Transverse colon (tissue), 4 donors: Measurements from ENCODE around the gene MYO1B. TPM values are rescaled to one million over a fixed set of nuclear protein-coding genes. Genes with fewer than 3 reads are reported as not detected.

ENCODE experiments used
- DNase-seq: peaks from one replicate; pipeline ENCODE4 v3.0.0-alpha.2; 2019
- H3K27ac ChIP-seq, 4 donors: fragments of 200-600 bp; sonication (generic); 2 replicates each; pipeline ENCODE4 v1.5.1; 2016 to 2018; ENCODE audit warnings: inconsistent platforms in 4 of 4
- H3K27me3 ChIP-seq: fragments of 200-600 bp; sonication (generic); 2 replicates; pipeline ENCODE4 v1.5.1; 2017; ENCODE audit warnings: inconsistent platforms
- H3K36me3 ChIP-seq, 4 donors: fragments of 200-600 bp; sonication (generic); 2 replicates each; pipeline ENCODE4 v1.5.1; 2017 to 2019; ENCODE audit warnings: inconsistent platforms in 4 of 4
- H3K4me1 ChIP-seq, 4 donors: fragments of 200-600 bp; sonication (generic); 2 replicates each; pipeline ENCODE4 v1.5.1; 2017 to 2020; ENCODE audit warnings: inconsistent platforms in 4 of 4
- H3K4me3 ChIP-seq, 4 donors: fragments of 200-600 bp; sonication (generic); 1 replicate in 1 of 4; 2 replicates in 3 of 4; pipeline versions ENCODE4 v1.5.1 to v1.6.1; 2017 to 2019; ENCODE audit warnings: inconsistent platforms in 4 of 4
- H3K9me3 ChIP-seq, 2 donors: fragments of 200-600 bp; sonication (generic); 2 replicates each; pipeline ENCODE4 v1.5.1; 2017 to 2019; ENCODE audit warnings: inconsistent platforms in 2 of 2
- EP300 ChIP-seq: sonication (generic); formaldehyde crosslinking; IDR thresholded peaks from one replicate; pipeline ENCODE4 v1.6.1; 2017; ENCODE audit warnings: antibody characterized with exemption, low read depth
- POLR2A ChIP-seq: fragments of 450-650 bp; IDR thresholded peaks from one replicate; pipeline ENCODE4 v1.6.1; 2016; ENCODE audit warnings: antibody characterized with exemption, mild to moderate bottlenecking, moderate library complexity
- POLR2AphosphoS5 ChIP-seq, 3 donors: sonication (generic); formaldehyde crosslinking; IDR thresholded peaks; one replicate each; pipeline ENCODE4 v1.6.1; 2016; ENCODE audit warnings: antibody characterized with exemption in 3 of 3
- WGBS, 2 donors: methylation state at CpG; one replicate each; pipeline ENCODE4 v1.1.5; 2018; ENCODE audit warnings: low coverage in 1 of 2; 5-methylcytosine and 5-hydroxymethylcytosine counted together
- in situ Hi-C, 4 donors: fragments of 200-750 bp; cut with MboI; loops; one replicate each; pipeline versions ENCODE4 v1.15.0 to v1.15.1; 2017; ENCODE audit warnings: low sequenced_read_pairs in 3 of 4, low pct_ligation_motif_present in 1 of 4, low pct_unique_long_range_greater_than_20kb in 1 of 4
- intact Hi-C: fragments of 100-400 bp; cut with DNase I; formaldehyde crosslinking; loops from one replicate; pipeline ENCODE4 v1.15.1; 2023; ENCODE audit warnings: low total_unique reads
- total RNA-seq, 4 donors: library from RNA; depleted of rRNA; stranded (reverse); fragments of >200 nt; gene quantifications; one replicate each; pipeline ENCODE4 v1.1.0, GENCODE V29; 2016
- TF ChIP-seq, protein P1 (sequence below), 5 experiments: fragments of 200-600 bp in 3 of 5; fragments of 450-650 bp in 2 of 5; sonication (generic) in 3 of 5; IDR thresholded peaks; 1 replicate in 2 of 5; 2 replicates in 3 of 5; pipeline ENCODE4 v1.5.1; 2016 to 2017; ENCODE audit warnings: antibody characterized with exemption in 5 of 5, inconsistent platforms in 3 of 5, mild to moderate bottlenecking in 2 of 5, moderate library complexity in 1 of 5

MYO1B gene
- total RNA-seq, 4 donors from 2014 or later, result 17.9 to 37.0 (median 35.0) TPM

DNA sequence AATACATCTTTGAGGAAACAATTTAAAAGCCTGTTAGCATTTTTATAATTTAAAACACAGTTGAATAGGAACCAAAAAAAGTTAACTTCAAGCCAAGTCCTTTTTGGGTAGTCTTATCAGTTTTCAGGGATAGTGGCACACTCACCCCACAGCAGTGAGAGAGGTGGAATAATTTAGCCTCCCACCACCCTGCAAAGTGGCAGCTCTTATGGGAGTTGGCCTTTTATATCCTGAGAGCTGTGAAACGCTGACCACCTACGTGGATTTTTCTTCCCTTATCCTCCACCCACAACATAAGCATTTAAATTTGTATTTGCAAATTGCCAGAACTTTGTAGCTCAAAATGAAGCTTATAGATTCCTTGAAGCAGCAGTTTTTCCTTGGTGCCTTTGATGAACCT is 167.1 kb downstream of the MYO1B start:
- in situ Hi-C loops, result no loop called here
- peaks cover 0 to 12% (median 3%) of the 10 kb centered on the region in 4 donors for H3K36me3 ChIP-seq
- DNase-seq, result no peak
- H3K9me3 ChIP-seq, result no peaks in the 10 kb centered on the region
- TF ChIP-seq POLR2AphosphoS5 (IDR thresholded peaks at IDR 0.05), result no peak
- TF ChIP-seq, protein P1, sequence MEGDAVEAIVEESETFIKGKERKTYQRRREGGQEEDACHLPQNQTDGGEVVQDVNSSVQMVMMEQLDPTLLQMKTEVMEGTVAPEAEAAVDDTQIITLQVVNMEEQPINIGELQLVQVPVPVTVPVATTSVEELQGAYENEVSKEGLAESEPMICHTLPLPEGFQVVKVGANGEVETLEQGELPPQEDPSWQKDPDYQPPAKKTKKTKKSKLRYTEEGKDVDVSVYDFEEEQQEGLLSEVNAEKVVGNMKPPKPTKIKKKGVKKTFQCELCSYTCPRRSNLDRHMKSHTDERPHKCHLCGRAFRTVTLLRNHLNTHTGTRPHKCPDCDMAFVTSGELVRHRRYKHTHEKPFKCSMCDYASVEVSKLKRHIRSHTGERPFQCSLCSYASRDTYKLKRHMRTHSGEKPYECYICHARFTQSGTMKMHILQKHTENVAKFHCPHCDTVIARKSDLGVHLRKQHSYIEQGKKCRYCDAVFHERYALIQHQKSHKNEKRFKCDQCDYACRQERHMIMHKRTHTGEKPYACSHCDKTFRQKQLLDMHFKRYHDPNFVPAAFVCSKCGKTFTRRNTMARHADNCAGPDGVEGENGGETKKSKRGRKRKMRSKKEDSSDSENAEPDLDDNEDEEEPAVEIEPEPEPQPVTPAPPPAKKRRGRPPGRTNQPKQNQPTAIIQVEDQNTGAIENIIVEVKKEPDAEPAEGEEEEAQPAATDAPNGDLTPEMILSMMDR (IDR thresholded peaks at IDR 0.05), result no peak
- TF ChIP-seq EP300, result no peak
- no peak for TF ChIP-seq POLR2A
- H3K4me3 ChIP-seq, result no peak overlapping the region
- H3K27me3 ChIP-seq, result no peaks in the 10 kb centered on the region
- intact Hi-C loops, result no loop called here
- 60% methylated on average over 2 of the region's 2 CpGs; no CpG with 5 or more reads in 1 of the 2 donors for WGBS, 2 donors
- H3K4me1 ChIP-seq, result peaks cover 0 to 22% (median 5%) of the 10 kb centered on the region in 4 donors
- peak overlapping the region in 1 of 4 donors; percentile 71 for H3K27ac ChIP-seq

DNA sequence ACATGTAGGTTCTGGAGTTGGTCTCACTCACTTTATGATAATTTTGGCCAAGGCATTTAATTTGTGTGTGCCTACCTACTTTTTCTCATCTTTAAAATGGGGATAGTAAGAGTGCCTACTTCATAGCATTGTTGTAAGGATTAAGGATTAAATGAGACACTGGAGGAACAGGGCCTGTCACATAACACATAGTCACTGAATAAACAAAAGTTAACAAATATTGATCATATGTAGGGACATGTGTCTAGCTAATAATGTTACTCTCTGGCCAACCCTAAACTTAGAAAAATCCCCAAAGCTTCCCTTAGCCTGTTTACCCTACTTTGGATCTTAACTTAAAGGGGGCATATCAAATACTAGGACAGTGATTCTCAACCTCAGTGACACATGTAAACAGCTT is 169.9 kb downstream of the MYO1B start:
- H3K9me3 ChIP-seq, result no peaks in the 10 kb centered on the region
- TF ChIP-seq POLR2AphosphoS5 (IDR thresholded peaks at IDR 0.05) (no peak), EP300 (no peak), POLR2A (no peak)
- TF ChIP-seq, protein P1 (IDR thresholded peaks at IDR 0.05), result no peak
- no peak for DNase-seq
- intact Hi-C loops (no loop called here), in situ Hi-C loops (no loop called here)
- H3K36me3 ChIP-seq, result peaks cover 0 to 12% (median 0%) of the 10 kb centered on the region in 4 donors
- H3K27me3 ChIP-seq, result no peaks in the 10 kb centered on the region
- H3K27ac ChIP-seq, result no peak overlapping the region
- no peak overlapping the region for H3K4me3 ChIP-seq
- peaks cover 3 to 27% (median 10%) of the 10 kb centered on the region in 4 donors for H3K4me1 ChIP-seq

DNA sequence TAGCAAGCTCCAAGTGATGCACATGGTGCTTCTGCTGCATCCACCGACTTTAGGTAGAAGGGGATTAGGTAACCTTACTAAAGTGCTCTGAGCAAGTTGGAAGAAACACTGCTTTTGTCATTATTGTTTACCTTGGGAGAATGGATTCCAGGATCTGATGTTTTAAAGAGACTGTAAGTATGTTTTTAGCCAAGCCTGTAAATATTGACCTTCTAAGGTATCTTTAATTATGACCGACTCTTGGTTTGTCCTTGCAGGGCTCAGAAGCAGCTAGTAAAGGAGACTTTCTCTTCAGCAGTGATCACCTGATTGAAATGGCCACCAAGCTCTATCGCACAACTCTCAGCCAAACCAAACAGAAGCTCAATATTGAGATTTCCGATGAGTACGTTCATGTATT is 170.7 kb downstream of the MYO1B start:
- in situ Hi-C loops (no loop called here), intact Hi-C loops (no loop called here)
- Histone ChIP-seq H3K4me1 (peaks cover 3 to 21% (median 10%) of the 10 kb centered on the region in 4 donors), H3K36me3 (peaks cover 0 to 12% (median 0%) of the 10 kb centered on the region in 4 donors), H3K4me3 (no peak overlapping the region), H3K27me3 (no peaks in the 10 kb centered on the region), H3K9me3 (no peaks in the 10 kb centered on the region), H3K27ac (no peak overlapping the region)
- DNase-seq, result no peak
- no peak for TF ChIP-seq EP300
- TF ChIP-seq POLR2AphosphoS5 (IDR thresholded peaks at IDR 0.05), result no peak
- TF ChIP-seq, protein P1 (IDR thresholded peaks at IDR 0.05), result no peak
- TF ChIP-seq POLR2A, result no peak
- WGBS, 2 donors, result 95 to 100% methylated on average over 3 to 5 of the region's 5 CpGs

DNA sequence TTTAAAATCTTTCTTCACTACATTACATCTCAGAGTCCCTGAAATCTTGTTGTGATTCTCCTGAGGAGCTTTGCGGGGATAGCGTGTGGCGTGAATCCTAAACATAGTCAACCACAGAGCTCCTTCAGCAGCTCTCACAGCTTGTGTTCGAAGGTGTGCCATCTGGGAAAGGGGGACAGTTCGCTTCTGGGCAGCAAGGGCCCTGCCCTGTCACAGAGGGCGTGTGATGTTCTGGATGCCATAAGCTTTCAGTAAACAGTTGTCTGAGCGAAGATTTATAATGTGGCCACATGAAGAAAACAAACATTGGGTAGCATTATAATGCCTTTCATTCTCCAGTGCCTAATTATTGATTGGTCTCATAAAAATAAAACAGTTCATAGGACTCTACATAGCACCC is 172.5 kb downstream of the MYO1B start:
- in situ Hi-C loops (no loop called here), intact Hi-C loops (no loop called here)

More for the DNA sequence above, 172.5 kb downstream of the MYO1B start:
- peak; percentile 56 for DNase-seq
- no peaks in the 10 kb centered on the region for H3K27me3 ChIP-seq
- TF ChIP-seq, protein P1 (IDR thresholded peaks at IDR 0.05), result no peak
- peak in 1 of 3 donors; percentile 27 for TF ChIP-seq POLR2AphosphoS5 (IDR thresholded peaks at IDR 0.05)
- 69% methylated on average over 7 of the region's 7 CpGs; no CpG with 5 or more reads in 1 of the 2 donors for WGBS, 2 donors
- H3K4me3 ChIP-seq, result no peak overlapping the region
- H3K27ac ChIP-seq, result peak overlapping the region; percentile 78 to 82 (median 78)
- H3K36me3 ChIP-seq, result peaks cover 0 to 12% (median 0%) of the 10 kb centered on the region in 4 donors
- H3K9me3 ChIP-seq, result no peaks in the 10 kb centered on the region
- H3K4me1 ChIP-seq, result peaks cover 3 to 10% (median 7%) of the 10 kb centered on the region in 4 donors
